Fibroblast of skin of scalp (primary cell): Measurements from ENCODE around the gene BNC1.
"Not testable (repeated sequence)": the region's sequence is repeated elsewhere in the genome, so short reads cannot be mapped to it uniquely, and the experiment has no call there.

Experiments used
- DNase-seq: peaks from one replicate; pipeline ENCODE4 v3.0.0-alpha.2; 2013

The BNC1 gene

GRCh38 chr15:83248151-83249029 lies 36.1 kb downstream of the BNC1 start:
- DNase-seq = peak; percentile 67

GRCh38 chr15:83243634-83244033 lies 40.8 kb downstream of the BNC1 start:
- no peak for DNase-seq

GRCh38 chr15:83230242-83230641 lies 54.2 kb downstream of the BNC1 start:
- no peak for DNase-seq

- no peak for DNase-seq
These were observed 59.0 kb downstream of the BNC1 start for GRCh38 chr15:83225449-83225848.

GRCh38 chr15:83221781-83222180 lies 62.7 kb downstream of the BNC1 start:
- not testable (repeated sequence) for DNase-seq

GRCh38 chr15:83219026-83219425 lies 65.4 kb downstream of the BNC1 start:
- no peak for DNase-seq

- DNase-seq = no peak
These were observed 69.2 kb downstream of the BNC1 start for GRCh38 chr15:83215306-83215705.

- peak; percentile 55 for DNase-seq
These were observed 73.8 kb downstream of the BNC1 start for GRCh38 chr15:83210619-83211018.

- no peak for DNase-seq
These were observed 75.1 kb downstream of the BNC1 start for GRCh38 chr15:83209333-83209732.

GRCh38 chr15:83208367-83208661 lies 76.2 kb downstream of the BNC1 start:
- peak; percentile 36 for DNase-seq

- DNase-seq = peak; percentile 74
These were observed 76.7 kb downstream of the BNC1 start, which contains the start of gene HDGFL3 for GRCh38 chr15:83207660-83208366. TSS of gene HDGFL3 (minus strand) at chr15:83207823. CDS start at chr15:83207414, 409 bp downstream.

GRCh38 chr15:83207009-83207659 lies 77.3 kb downstream of the BNC1 start:
- peak; percentile 49 for DNase-seq

GRCh38 chr15:83206526-83207008 lies 77.9 kb downstream of the BNC1 start:
- no peak for DNase-seq
